Cortex of kidney (tissue), 1 donor: Measurements from ENCODE around the gene KIF18A.
"Not testable (repeated sequence)": the region's sequence is repeated elsewhere in the genome, so short reads cannot be mapped to it uniquely, and the experiment has no call there.

Experiments used
- DNase-seq: peaks from one replicate; lab custom pipeline; 2025; lab: John Stamatoyannopoulos, UW

KIF18A gene

DNA sequence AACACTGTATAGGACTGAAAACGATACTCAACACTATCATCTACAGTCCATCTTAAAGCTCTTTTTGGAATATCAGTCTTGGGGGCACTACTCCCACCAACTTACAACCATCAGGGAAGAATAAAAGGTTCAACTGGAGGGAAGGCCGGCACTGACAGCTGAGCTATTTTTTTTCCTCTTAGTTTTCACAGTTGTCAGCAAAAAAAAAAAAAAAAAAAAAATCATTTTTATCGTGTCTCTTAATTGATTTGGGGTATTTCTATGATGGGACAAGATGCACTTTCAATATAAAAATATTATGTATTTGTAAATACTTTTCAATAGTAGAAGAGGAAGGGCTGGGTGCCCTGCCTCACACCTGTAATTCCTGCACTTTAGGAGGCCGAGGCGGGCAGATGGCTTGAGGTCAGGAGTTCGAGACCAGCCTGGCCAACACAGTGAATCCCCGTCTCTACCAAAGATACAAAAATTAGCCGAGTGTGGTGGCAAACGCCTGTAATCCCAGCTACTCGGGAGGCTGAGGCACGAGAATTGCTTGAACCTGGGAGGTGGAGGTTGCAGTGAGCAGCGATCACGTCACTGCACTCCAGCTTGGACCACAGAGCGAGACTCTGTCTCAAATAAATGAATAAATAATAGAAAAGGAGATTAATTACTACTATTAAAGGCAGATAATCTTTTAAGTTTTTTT lies 1.5 kb downstream of the KIF18A start:
- DNase-seq: no peak

GRCh38 chr11:28105869-28106268 lies 2.1 kb downstream of the KIF18A start:
- DNase-seq: no peak

DNA sequence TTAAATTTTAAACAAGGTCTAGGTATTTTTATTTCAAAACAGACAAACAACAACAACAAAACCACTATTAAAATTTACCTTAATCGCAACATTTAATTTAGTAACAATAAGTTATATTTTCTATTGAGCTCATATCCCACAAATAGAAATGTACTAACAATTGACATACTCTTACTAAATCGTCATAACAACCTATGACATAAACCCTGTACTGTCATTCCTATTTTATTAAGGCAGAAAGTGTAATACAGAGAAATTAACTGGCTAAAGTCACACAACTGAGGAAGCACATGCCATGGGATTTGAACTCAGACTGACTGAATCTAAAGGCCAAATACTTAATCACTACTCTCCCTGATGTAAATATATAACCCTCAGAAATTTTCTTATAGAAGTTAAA lies 3.0 kb downstream of the KIF18A start:
- DNase-seq: no peak

GRCh38 chr11:28104425-28104824 lies 3.5 kb downstream of the KIF18A start:
- DNase-seq: no peak

GRCh38 chr11:28102300-28102699 lies 5.7 kb downstream of the KIF18A start:
- DNase-seq: not testable (repeated sequence)

DNA sequence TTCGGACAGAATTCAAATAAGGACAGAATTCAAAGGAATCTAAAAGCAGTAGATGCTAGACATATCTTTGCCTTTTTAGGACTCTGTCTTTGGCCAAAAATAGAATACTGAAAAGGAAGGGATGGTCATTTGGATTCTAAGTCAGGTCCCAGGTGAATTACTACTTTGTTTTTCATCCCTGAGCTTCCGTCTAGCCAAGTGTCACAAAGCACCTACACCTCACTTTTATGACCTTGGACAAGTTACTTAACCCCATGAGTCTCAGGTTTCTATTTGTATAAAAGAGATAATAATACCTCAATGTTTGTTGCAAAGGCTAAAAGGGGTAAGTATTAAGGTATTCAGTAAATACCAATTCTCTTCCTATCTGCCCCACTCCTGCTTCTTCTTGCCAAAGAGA lies 7.3 kb downstream of the KIF18A start:
- DNase-seq: no peak

DNA sequence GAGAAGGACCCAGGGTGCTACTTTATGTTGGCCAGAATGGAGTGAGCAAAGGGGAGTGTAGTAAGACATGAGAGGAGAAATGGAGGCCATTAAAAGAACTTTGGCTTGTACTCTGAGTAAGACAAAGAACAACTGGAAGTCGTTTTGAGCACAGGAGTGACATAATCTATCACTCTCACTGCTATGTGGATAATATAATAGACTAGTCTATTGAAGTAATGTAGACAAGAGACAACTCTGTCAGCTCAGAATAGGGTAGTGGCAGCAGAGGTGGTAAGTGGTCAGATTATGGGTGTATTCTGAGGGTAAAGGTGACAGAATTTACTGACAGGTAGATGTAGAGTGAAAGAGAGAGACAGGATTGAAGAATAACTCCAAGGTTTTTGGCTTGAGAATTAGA lies 8.2 kb downstream of the KIF18A start:
- no peak for DNase-seq

DNA sequence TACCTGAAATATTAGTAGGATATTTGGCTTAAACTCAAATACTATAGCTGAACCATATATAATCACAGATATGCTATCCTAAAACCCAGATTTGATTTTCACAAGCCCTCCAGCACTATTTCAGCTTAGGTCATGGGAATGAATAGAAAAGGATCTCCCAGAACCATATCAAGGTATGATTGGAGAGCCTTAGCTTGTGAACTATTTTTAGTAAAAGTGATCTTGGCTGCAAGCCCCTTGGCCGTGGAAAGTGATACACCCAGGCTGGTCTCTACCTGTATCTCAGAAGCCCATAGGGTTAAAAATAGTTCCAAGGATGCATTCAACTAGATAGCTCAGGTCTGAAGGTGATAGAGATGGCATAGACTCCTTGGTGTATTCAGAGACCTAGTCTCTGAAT lies 9.7 kb downstream of the KIF18A start:
- no peak for DNase-seq

DNA sequence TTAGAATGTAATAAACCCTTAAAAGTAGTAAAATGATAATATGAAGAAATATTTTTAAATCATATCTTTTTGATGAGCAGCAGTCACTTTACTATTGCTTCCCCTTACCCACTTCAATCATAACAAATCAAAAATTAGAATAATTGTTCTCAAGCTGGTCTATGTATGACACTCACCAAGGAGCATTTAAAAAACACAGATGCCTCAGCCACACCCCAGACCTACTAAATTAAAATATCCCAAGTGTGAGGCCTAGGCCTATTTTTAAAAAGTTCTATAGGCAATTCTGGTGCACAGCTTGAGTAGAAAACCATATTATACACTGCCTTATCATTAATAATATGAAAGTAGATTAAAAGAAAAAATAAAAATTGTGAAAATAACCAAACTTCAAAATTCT lies 15.2 kb downstream of the KIF18A start:
- DNase-seq: no peak

DNA sequence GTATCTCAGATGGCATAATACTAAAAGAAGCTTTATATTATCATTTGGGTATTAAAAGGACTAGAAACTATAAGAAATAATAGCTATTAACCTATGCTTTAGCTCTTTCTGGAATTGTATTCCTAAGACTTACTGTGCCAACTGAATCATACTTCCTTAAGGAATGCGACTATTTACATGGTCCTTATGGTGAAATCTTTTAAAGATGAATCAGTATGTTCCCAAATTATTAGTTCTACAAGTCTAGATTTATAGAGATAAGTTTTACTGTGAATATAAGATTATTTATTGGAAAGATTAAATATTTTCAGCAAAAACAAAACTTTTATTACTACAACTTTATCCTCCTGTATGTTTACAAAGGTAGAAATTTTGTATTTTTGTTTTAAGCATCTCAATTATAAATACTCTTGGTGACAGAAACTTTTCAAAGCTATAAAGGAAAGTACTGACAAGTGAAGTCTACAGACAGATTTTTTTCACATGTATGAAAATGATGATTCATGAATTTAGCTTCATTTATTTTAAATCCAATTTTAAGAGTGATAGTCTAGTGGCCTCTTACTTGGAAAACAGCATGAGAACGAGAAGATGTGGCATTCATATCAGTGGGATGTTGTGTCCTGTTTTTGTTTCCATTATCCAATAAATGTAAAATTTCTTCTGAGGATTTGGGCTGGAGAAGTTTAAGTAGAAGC lies 17.8 kb downstream of the KIF18A start:
- no peak for DNase-seq

- DNase-seq: no peak
These were observed 18.6 kb downstream of the KIF18A start for GRCh38 chr11:28089378-28089777.

GRCh38 chr11:28087693-28088092 lies 20.3 kb downstream of the KIF18A start:
- not testable (repeated sequence) for DNase-seq

DNA sequence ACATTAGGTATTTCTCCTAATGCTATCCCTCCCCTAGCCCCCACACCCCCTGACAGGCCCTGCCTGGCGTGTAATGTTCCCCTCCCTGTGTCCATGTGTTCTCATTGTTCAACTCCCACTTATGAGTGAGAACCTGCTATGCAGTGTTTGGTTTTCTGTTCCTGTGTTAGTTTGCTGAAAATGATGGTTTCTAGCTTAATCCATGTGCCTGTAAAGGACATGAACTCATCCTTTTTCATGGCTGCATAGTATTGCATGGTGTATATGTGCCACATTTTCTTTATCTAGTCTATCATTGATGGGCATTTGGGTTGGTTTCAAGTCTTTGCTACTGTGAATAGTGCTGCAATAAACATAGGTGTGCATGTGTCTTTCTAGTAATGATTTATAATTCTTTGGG lies 20.8 kb downstream of the KIF18A start:
- not testable (repeated sequence) for DNase-seq

GRCh38 chr11:28086569-28086968 lies 21.4 kb downstream of the KIF18A start:
- DNase-seq: no peak

DNA sequence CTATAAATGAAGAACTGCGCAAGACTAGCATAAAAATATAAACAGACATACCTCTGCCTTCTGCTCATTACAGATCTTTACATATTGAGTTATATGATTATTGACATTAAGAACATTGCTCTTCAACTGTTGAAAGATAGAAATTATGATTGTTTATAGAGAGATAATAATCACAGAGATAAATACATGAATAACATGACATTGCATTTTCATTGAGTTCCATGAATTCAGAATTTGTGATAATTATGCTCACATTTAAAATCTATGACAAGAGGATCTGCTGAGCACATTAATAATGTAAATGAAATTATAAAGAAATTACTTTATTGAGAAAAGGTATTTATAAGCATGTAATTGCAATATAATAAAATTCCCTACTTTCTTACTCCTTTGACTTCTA lies 24.8 kb downstream of the KIF18A start:
- DNase-seq: no peak

- DNase-seq: no peak
These were observed 30.4 kb downstream of the KIF18A start for GRCh38 chr11:28077521-28077920.

DNA sequence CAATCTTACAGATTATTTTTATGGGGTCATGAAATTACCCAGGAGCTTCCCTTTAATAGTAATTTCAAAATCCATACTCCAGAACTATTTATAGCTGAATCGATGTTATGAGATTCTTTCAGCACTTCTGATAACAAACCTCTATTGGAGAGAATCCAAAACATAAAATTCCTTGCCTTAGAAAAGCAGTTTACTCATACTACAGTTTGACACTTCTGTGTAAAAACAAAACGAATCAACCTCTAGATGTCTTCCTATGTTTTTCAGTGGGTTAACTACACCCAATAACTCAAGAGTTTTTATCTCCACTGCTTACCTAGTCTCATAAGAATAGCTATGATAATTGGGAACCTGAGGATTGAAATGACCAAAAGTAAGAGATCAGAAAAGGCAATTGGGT lies 35.6 kb downstream of the KIF18A start:
- DNase-seq: no peak

- DNase-seq: no peak
These were observed 36.7 kb downstream of the KIF18A start for GRCh38 chr11:28071305-28071704.

DNA sequence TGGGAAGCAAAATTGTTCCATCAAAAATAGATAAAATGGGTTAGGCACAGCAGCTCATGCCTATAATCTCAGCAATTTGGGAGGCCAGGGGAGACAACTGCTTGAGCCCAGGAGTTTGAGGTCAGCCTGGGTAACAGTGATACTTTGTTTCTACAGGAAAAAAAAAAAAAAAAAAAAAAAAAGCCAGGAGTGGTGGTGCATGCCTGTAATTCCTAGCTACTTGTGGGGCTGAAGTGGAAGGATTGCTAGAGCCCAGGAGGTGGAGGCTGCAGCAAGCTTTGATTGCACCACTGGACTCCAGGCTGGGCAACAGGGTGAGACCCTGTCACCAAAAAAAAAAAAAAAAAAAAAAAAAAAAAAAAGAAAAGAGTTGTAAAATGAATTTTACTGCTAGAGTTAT lies 49.6 kb downstream of the KIF18A start:
- no peak for DNase-seq

DNA sequence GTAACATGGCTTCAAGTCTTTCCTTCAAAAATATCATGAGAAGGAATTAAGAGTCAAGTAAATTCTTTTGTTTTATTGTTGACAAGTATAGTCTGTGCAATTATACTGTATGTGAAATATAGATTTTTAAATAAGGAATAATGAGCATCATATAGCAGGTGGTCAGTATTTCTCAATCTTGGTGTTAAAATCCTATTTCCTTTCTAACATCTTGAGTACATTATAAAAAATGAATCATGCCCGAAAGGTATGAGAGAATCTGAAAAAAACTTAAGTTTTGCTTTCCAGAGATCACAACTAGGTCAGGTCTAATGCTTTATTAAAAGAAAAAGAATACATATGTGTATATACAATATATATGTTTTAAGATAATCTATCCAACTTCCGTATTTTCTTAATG lies 53.1 kb downstream of the KIF18A start:
- DNase-seq: no peak

DNA sequence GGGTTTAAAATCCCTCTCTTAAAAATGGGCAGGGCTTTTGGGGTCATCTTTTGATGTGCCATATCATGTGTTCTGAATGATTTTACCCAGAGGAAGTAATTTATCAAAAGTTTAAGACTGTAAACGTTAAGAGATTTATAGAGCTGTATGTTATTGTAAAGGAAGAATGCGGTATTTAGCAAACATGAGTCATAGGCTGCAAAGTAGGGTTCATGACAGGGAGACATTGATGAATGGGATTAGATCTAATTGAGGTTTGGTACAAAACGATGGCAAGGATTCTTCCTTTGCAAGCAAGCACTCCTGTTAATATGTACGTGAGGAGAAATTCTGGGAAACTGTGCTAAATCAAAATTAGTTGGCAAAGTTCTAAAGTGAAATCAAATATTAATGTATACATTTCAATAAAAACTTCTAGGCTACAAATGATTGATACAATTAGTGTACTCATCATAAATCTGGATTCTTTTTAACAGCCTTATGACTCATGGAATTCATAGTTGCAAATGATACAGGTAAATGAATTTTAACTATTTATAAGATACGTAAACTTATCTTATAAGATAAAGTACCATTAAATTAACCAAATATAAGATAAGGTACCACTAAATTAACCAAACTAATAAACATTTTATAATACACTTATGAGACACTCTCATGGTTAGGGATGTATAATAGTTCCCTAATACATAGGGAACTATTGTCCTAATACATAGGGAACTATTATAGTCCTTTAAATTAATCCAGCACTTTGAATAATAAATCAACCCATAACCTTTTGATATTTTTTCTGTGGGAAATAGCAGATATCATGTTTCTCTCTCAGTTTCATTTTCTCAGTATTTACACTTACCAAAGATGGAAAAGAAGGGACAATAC lies 58.4 kb downstream of the KIF18A start:
- no peak for DNase-seq

GRCh38 chr11:28048812-28049211 lies 59.1 kb downstream of the KIF18A start:
- no peak for DNase-seq
